ENCODE measurements around the gene TRPV3. TPM values are rescaled to one million over a fixed set of nuclear protein-coding genes. Genes with fewer than 3 reads are reported as not detected.

The TRPV3 gene
- total RNA-seq, 4 donors from 2014 or later = 21.8 to 33.2 (median 25.1) TPM

DNA sequence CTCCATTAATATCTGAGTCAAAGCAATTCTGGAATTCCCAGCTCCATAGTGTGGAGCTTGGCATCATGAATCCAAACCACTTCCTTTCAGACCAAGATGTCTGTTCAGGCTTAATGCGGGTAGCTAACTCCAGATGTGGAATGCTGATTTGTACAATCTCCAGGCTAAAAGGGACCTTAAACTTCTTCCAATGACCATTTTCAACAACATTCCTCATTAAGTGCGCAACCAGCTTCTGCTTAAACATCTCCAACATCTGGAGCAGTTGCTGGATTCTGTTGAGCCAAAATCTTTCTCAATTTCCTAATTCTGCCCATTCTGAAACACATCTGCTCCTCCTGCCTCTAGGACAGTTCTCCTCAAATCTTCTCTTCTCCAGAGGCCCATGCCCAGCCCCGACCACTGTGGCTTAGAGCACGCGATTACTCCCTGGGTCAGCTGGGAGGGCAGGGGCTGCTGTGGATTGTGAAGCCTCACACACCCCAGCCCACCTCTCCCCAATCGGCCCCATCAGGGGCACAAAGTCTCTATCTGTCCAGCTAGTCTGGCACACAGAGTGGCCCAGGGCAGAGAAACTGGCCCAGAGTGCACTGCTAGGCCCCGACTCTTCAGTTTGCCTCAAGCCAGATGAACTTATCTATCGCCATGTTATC, 45.6 kb downstream of the TRPV3 start:
- WGBS, 2 donors = 58 to 69% methylated on average over 7 of the region's 8 CpGs
- intact Hi-C loops (cut with DNase I; ENCODE audit: low total_unique reads) = no loop called here
- H3K4me3 ChIP-seq (ENCODE audit: low read depth, poor library complexity, severe bottlenecking) = no peak overlapping the region
- TF ChIP-seq, protein P1, sequence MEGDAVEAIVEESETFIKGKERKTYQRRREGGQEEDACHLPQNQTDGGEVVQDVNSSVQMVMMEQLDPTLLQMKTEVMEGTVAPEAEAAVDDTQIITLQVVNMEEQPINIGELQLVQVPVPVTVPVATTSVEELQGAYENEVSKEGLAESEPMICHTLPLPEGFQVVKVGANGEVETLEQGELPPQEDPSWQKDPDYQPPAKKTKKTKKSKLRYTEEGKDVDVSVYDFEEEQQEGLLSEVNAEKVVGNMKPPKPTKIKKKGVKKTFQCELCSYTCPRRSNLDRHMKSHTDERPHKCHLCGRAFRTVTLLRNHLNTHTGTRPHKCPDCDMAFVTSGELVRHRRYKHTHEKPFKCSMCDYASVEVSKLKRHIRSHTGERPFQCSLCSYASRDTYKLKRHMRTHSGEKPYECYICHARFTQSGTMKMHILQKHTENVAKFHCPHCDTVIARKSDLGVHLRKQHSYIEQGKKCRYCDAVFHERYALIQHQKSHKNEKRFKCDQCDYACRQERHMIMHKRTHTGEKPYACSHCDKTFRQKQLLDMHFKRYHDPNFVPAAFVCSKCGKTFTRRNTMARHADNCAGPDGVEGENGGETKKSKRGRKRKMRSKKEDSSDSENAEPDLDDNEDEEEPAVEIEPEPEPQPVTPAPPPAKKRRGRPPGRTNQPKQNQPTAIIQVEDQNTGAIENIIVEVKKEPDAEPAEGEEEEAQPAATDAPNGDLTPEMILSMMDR (IDR thresholded peaks at IDR 0.05) = no peak
- TF ChIP-seq POLR2A (IDR thresholded peaks at IDR 0.05) = no peak
- DNase-seq (ENCODE audit: low spot score in 2 of 2) = no peak

DNA sequence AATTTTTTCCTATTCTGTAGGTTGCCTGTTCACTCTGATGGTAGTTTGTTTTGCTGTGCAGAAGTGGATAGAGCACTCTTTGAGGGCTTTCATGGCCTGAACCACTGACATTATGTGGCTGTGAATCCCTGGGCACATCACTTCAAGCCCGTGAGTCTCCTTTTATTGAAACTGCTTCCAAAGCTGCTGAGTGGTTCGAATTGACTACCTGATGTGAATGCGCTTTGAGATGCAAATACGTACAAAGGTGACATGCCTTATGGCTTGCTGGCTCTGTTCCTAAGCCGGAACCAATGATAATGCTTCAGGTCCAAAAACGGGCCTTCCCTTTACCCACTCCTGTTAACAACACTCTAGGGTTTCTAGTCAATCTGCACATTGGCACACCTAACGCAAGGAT, 47.5 kb downstream of the TRPV3 start:
- intact Hi-C loops (cut with DNase I; ENCODE audit: low total_unique reads) = no loop called here

DNA sequence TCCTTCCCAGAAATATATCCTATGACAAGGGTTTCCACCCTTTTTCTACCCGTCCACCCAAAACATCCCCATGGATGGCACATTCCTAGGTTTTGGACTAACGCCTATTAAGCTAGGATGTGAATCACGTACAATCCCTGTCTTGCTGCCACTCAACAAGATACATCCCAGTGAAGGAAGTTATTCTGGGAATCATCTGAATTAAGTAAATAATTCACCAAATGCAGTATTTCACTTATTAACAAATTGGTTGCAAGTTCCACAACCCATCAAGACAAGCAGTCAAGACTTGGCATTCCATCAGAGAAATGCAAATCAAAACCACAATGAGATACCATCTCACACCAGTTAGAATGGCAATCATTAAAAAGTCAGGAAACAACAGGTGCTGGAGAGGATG, 49.7 kb downstream of the TRPV3 start:
- intact Hi-C loops (cut with DNase I; ENCODE audit: low total_unique reads) = no loop called here
- no peak for TF ChIP-seq POLR2A (IDR thresholded peaks at IDR 0.05)
- TF ChIP-seq, protein P1 (IDR thresholded peaks at IDR 0.05) = no peak
- WGBS, 2 donors = 79 to 84% methylated on average over 3 of the region's 3 CpGs
- no peak overlapping the region for H3K4me3 ChIP-seq (ENCODE audit: low read depth, poor library complexity, severe bottlenecking)
- no peak for DNase-seq (ENCODE audit: low spot score in 2 of 2)

More for the DNA sequence above, 47.5 kb downstream of the TRPV3 start:
- DNase-seq (ENCODE audit: low spot score in 2 of 2) = peak in 1 of 2 donors; percentile 4
- 67 to 68% methylated on average over 7 of the region's 7 CpGs for WGBS, 2 donors
- TF ChIP-seq POLR2A (IDR thresholded peaks at IDR 0.05) = no peak
- TF ChIP-seq, protein P1 (IDR thresholded peaks at IDR 0.05) = no peak
- no peak overlapping the region for H3K4me3 ChIP-seq (ENCODE audit: low read depth, poor library complexity, severe bottlenecking)

DNA sequence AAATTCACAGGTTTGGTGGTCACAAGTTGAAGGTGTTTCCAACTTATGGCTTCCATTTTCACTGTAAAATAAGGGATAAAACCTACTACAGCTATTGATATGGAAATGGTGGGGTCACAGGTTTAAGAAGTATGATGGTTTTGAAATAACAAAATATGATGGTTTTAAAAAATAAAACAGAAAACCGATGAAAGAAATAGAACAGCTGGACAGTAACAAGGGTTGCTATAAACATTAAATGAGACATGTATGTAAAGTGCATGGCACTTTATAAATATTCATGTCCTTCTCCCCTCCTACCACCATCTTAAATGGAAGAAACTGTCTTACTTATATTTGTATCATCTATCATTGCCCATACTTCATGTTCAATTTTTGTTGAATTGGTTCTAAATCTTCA, 50.5 kb downstream of the TRPV3 start:
- no peak for TF ChIP-seq POLR2A (IDR thresholded peaks at IDR 0.05)
- TF ChIP-seq, protein P1 (IDR thresholded peaks at IDR 0.05) = no peak
- intact Hi-C loops (cut with DNase I; ENCODE audit: low total_unique reads) = no loop called here
- no peak for DNase-seq (ENCODE audit: low spot score in 2 of 2)
- no peak overlapping the region for H3K4me3 ChIP-seq (ENCODE audit: low read depth, poor library complexity, severe bottlenecking)
- 79 to 89% methylated on average over 1 of the region's 1 CpG for WGBS, 2 donors

DNA sequence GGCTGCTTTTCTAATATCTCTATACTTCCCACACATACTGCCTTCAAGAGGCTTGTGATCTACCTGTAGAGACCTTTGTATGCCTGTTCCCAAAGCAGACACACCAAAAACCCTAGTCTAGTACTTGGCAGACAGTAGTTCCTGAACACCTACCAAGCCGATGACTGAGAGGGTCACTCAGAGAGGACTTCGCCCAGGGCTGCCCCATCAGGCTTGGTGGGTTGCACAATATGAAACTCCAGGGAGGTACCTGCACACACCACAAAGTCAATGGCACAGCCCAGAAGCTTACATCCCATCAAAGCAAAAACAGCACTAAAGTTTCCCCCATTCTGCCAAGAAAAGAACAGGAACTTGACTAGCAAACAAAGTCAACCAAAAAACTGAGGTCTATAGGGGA, 51.6 kb downstream of the TRPV3 start:
- DNase-seq (ENCODE audit: low spot score in 2 of 2) = no peak
- no peak overlapping the region for H3K4me3 ChIP-seq (ENCODE audit: low read depth, poor library complexity, severe bottlenecking)
- 96 to 100% methylated on average over 2 of the region's 2 CpGs for WGBS, 2 donors
- intact Hi-C loops (cut with DNase I; ENCODE audit: low total_unique reads) = no loop called here
- TF ChIP-seq, protein P1 (IDR thresholded peaks at IDR 0.05) = no peak
- TF ChIP-seq POLR2A (IDR thresholded peaks at IDR 0.05) = no peak

DNA sequence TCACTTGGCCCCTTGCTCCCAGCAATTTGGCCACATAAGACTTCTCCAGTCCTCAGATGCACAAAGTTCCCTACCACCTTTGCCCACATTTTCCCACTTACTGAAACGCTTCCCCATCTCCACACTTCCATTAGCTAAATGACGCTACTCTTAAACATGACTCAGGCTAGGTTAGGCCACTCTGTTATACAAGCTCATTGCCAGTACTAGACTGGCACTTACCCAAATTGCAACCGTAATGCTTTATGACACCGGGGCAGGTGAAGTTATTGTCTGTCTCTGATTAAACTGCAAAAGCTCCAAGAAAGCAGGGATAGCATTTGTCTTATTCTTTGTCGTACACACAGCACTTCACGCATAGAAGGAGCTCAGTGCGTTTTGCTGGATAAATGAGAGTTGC, 52.6 kb downstream of the TRPV3 start:
- H3K4me3 ChIP-seq (ENCODE audit: low read depth, poor library complexity, severe bottlenecking) = no peak overlapping the region
- intact Hi-C loops (cut with DNase I; ENCODE audit: low total_unique reads) = no loop called here
- no peak for TF ChIP-seq POLR2A (IDR thresholded peaks at IDR 0.05)
- TF ChIP-seq, protein P1 (IDR thresholded peaks at IDR 0.05) = no peak
- WGBS, 2 donors = 90 to 95% methylated on average over 7 of the region's 7 CpGs
- no peak for DNase-seq (ENCODE audit: low spot score in 2 of 2)

All from lower leg skin (tissue), 4 donors.